GM18505 (cell line): Measurements from ENCODE around the gene GPR150.

Experiments
- ATAC-seq: cut with Tn5 transposase; IDR thresholded peaks from one replicate; pipeline ENCODE4 v1.9.1; 2021; ENCODE audit not compliant: unreplicated experiment
- POLR2A ChIP-seq: IDR thresholded peaks from 4 replicates; pipeline ENCODE4 v1.6.1; 2011; ENCODE audit warnings: borderline replicate concordance; ENCODE audit not compliant: insufficient read depth, insufficient read length; ENCODE audit errors: extremely low read depth

Gene GPR150

GRCh38 chr5:95649274-95649673, 29.4 kb downstream of the GPR150 start:
- ATAC-seq = no peak
- no peak for TF ChIP-seq POLR2A

GRCh38 chr5:95649842-95650620, 30.1 kb downstream of the GPR150 start:
- no peak for ATAC-seq
- TF ChIP-seq POLR2A = no peak

GRCh38 chr5:95652849-95653248, 33.0 kb downstream of the GPR150 start:
- no peak for ATAC-seq
- no peak for TF ChIP-seq POLR2A

- no peak for ATAC-seq
- TF ChIP-seq POLR2A = no peak
Measured at GRCh38 chr5:95654196-95654595, 34.3 kb downstream of the GPR150 start.

GRCh38 chr5:95655575-95655974, 35.7 kb downstream of the GPR150 start:
- no peak for TF ChIP-seq POLR2A
- ATAC-seq = no peak

- ATAC-seq = no peak
- TF ChIP-seq POLR2A = no peak
Measured at GRCh38 chr5:95660060-95660459, 40.2 kb downstream of the GPR150 start.

- TF ChIP-seq POLR2A = no peak
- ATAC-seq = no peak
Measured at GRCh38 chr5:95662946-95663345, 43.1 kb downstream of the GPR150 start.

- no peak for ATAC-seq
- TF ChIP-seq POLR2A = no peak
Measured at GRCh38 chr5:95664204-95664786, 44.4 kb downstream of the GPR150 start.

- no peak for ATAC-seq
- no peak for TF ChIP-seq POLR2A
Measured at GRCh38 chr5:95667061-95667618, 47.3 kb downstream of the GPR150 start.

- TF ChIP-seq POLR2A = no peak
- no peak for ATAC-seq
Measured at GRCh38 chr5:95667678-95668077, 47.8 kb downstream of the GPR150 start.

- no peak for ATAC-seq
- no peak for TF ChIP-seq POLR2A
Measured at GRCh38 chr5:95668216-95668615, 48.3 kb downstream of the GPR150 start.

- TF ChIP-seq POLR2A = no peak
- ATAC-seq = no peak
Measured at GRCh38 chr5:95668728-95669127, 48.8 kb downstream of the GPR150 start.

- no peak for TF ChIP-seq POLR2A
- ATAC-seq = no peak
Measured at GRCh38 chr5:95669540-95669939, 49.7 kb downstream of the GPR150 start.

- TF ChIP-seq POLR2A = no peak
- no peak for ATAC-seq
Measured at GRCh38 chr5:95669985-95670384, 50.1 kb downstream of the GPR150 start.
